Breast epithelium (tissue), 3 donors: Measurements from ENCODE around the gene PLA2G4C.

ENCODE experiments used
- CTCF ChIP-seq, 3 donors: fragments of 450-650 bp; IDR thresholded peaks; one replicate each; pipeline ENCODE4 v1.5.1; 2016 to 2017; ENCODE audit warnings: antibody characterized with exemption in 3 of 3, mild to moderate bottlenecking in 3 of 3, moderate library complexity in 3 of 3
- POLR2AphosphoS5 ChIP-seq, 3 donors: sonication (generic); formaldehyde crosslinking; IDR thresholded peaks; one replicate each; pipeline ENCODE4 v1.6.1; 2017; ENCODE audit warnings: antibody characterized with exemption in 3 of 3

- TF ChIP-seq CTCF (IDR thresholded peaks at IDR 0.05) (no peak), POLR2AphosphoS5 (IDR thresholded peaks at IDR 0.05) (no peak)
These were observed 20.3 kb downstream of the PLA2G4C start for GRCh38 chr19:48090281-48090802.
